Endothelial cell of umbilical vein (primary cell): ENCODE data around the gene ARMC7.

Source experiments
- CTCF ChIP-seq, 2 donors: IDR thresholded peaks; 1 replicate in 1 of 2; 2 replicates in 1 of 2; pipeline ENCODE4 v1.5.1; 2011; ENCODE audit warnings: low read length in 2 of 2, mild to moderate bottlenecking in 2 of 2, moderate library complexity in 2 of 2, control low read depth in 1 of 2, inconsistent platforms in 1 of 2, low read depth in 1 of 2; ENCODE audit not compliant: insufficient read depth in 1 of 2; ENCODE audit errors: extremely low read depth in 1 of 2
- EZH2 ChIP-seq: IDR thresholded peaks from 2 replicates; pipeline ENCODE4 v1.6.1; 2012; ENCODE audit warnings: borderline replicate concordance, low read depth, mild to moderate bottlenecking, moderate library complexity, low read length, inconsistent platforms; ENCODE audit not compliant: severe bottlenecking
- FOS ChIP-seq: IDR thresholded peaks from 2 replicates; pipeline ENCODE4 v1.6.1; 2011; ENCODE audit warnings: mild to moderate bottlenecking, low read length, moderate library complexity, borderline replicate concordance; ENCODE audit not compliant: insufficient read depth
- GATA2 ChIP-seq: IDR thresholded peaks from 2 replicates; pipeline ENCODE4 v1.7.0; 2011; ENCODE audit warnings: low read depth, mild to moderate bottlenecking, moderate library complexity, mixed read lengths, low read length; ENCODE audit not compliant: insufficient read length, insufficient read depth
- JUN ChIP-seq: IDR thresholded peaks from 2 replicates; pipeline ENCODE4 v1.6.1; 2011; ENCODE audit warnings: borderline replicate concordance, low read depth; ENCODE audit not compliant: insufficient read length, insufficient read depth
- MYC ChIP-seq: IDR thresholded peaks from one replicate; pipeline ENCODE4 v1.6.1; 2011; ENCODE audit warnings: mild to moderate bottlenecking, low read depth, low read length
- POLR2A ChIP-seq: IDR thresholded peaks from 2 replicates; pipeline ENCODE4 v1.6.1; 2012; ENCODE audit warnings: low read depth, mild to moderate bottlenecking, control low read depth, low read length
- POLR2AphosphoS5 ChIP-seq: IDR thresholded peaks from 2 replicates; pipeline ENCODE4 v1.6.1; 2012; ENCODE audit warnings: low read depth, mild to moderate bottlenecking, control low read depth, low read length, moderate library complexity; ENCODE audit not compliant: insufficient read depth
- TF ChIP-seq, protein P1 (sequence below): IDR thresholded peaks from 2 replicates; pipeline ENCODE4 v1.6.1; 2011; ENCODE audit not compliant: insufficient read depth, insufficient read length

DNA sequence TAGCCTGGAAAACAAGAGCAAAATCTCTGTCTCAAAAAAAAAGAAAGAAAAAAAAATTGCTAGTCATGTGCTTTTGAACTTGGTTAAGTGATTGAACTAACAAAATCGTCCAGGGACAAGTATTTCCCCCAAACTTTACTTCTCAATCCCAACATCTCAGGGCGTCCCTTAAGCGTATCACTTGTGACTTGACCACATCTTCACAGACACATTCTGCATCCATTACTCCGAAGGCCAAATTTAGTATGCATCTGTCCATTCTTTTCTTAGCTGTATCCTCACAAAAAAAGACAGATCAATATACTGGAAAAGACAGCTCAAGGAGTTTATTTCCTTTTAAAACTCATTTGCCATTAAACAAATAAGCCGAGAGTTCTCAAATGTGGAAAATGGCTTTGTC is 50.4 kb downstream of the ARMC7 start:
- TF ChIP-seq POLR2A (no peak), EZH2 (no peak), CTCF (IDR thresholded peaks at IDR 0.05; ENCODE audit: extremely low read depth in 1 of 2, insufficient read depth in 1 of 2, low read depth in 1 of 2, low read length in 2 of 2) (no peak), GATA2 (no peak), POLR2AphosphoS5 (no peak), MYC (no peak), JUN (no peak), FOS (no peak)
- TF ChIP-seq, protein P1, sequence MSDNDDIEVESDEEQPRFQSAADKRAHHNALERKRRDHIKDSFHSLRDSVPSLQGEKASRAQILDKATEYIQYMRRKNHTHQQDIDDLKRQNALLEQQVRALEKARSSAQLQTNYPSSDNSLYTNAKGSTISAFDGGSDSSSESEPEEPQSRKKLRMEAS = no peak
